Measurements from ENCODE around the gene SLC24A1.

DNA sequence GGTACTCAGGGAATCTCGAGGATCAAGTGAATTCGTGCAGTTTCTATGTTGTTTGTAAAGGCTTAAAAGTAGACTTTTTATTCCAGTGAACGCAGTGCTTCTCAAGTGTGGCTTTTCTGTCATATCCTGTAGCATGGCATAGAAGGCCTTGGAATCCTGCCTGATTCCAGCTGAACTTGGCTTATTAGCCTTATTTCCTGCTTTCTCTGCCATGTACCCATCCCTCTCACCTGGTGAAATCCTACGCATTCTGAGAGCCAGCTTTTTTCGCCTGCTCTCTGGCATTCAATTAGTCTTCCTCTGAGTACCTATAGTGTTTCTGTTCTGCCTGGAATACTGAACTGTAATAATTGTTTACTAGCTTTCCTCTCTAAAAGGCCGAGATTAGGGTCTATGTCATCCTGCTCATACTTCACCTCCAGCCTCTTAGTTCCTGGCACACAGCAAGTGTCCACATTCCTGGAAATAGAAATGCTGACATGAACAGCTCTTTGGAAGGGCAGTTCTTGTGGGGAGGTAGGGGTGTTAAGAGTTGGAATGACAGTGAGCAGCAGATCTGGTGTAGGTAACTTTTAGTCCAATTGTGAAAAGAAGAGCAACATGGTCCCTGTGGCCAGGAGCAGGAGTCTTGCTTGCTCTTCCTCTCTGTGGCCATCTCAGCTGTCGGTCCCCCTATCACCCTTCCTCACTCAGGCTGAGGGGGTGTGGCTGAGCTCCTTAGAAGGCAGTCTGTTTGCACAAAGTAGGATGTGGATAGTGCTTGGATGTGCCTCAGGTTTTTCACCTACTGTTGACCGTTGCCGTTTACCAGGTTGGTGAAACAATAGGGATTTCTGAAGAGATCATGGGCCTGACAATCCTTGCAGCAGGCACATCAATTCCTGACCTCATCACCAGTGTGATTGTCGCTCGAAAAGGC lies 30.4 kb downstream of the SLC24A1 start:
- TF ChIP-seq, protein P1, sequence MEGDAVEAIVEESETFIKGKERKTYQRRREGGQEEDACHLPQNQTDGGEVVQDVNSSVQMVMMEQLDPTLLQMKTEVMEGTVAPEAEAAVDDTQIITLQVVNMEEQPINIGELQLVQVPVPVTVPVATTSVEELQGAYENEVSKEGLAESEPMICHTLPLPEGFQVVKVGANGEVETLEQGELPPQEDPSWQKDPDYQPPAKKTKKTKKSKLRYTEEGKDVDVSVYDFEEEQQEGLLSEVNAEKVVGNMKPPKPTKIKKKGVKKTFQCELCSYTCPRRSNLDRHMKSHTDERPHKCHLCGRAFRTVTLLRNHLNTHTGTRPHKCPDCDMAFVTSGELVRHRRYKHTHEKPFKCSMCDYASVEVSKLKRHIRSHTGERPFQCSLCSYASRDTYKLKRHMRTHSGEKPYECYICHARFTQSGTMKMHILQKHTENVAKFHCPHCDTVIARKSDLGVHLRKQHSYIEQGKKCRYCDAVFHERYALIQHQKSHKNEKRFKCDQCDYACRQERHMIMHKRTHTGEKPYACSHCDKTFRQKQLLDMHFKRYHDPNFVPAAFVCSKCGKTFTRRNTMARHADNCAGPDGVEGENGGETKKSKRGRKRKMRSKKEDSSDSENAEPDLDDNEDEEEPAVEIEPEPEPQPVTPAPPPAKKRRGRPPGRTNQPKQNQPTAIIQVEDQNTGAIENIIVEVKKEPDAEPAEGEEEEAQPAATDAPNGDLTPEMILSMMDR (IDR thresholded peaks at IDR 0.05): no peak
- no peak for TF ChIP-seq SIN3A (IDR thresholded peaks at IDR 0.05; ENCODE audit: borderline replicate concordance, insufficient read depth, low read depth, low read length)

All from Panc1 (cell line).